ENCODE data around the gene TOM1.

DNA sequence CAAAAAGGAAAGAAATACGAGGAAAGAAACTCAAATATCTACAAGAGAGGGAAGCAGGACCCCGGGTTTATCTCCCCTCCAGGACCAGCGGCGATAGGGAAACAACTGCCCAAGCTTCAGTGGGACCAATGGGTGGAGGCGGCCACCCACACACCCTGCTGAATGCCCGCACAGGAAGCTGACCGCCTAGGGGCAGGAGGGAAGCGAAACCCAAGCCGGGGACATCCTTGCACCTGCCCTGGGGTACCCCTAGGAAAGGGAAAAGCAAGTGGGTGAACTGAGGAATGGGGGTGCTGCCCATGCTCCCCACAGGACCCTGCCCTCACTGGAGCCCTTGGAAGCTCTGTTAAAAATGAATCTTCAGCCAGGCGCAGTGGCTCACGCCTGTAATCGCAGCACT is 53.6 kb downstream of the TOM1 start:
- TF ChIP-seq MAX (IDR thresholded peaks at IDR 0.05; ENCODE audit: low read depth, low read length) (no peak), POLR2A (IDR thresholded peaks at IDR 0.05; ENCODE audit: extremely low read depth, insufficient read length) (no peak), MYC (IDR thresholded peaks at IDR 0.05; ENCODE audit: low read depth, low read length) (no peak)
- TF ChIP-seq, protein P1, sequence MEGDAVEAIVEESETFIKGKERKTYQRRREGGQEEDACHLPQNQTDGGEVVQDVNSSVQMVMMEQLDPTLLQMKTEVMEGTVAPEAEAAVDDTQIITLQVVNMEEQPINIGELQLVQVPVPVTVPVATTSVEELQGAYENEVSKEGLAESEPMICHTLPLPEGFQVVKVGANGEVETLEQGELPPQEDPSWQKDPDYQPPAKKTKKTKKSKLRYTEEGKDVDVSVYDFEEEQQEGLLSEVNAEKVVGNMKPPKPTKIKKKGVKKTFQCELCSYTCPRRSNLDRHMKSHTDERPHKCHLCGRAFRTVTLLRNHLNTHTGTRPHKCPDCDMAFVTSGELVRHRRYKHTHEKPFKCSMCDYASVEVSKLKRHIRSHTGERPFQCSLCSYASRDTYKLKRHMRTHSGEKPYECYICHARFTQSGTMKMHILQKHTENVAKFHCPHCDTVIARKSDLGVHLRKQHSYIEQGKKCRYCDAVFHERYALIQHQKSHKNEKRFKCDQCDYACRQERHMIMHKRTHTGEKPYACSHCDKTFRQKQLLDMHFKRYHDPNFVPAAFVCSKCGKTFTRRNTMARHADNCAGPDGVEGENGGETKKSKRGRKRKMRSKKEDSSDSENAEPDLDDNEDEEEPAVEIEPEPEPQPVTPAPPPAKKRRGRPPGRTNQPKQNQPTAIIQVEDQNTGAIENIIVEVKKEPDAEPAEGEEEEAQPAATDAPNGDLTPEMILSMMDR (IDR thresholded peaks at IDR 0.05; ENCODE audit: low read depth, low read length) = no peak
